Measurements from ENCODE around the gene STIMATE. TPM values are rescaled to one million over a fixed set of nuclear protein-coding genes. Genes with fewer than 3 reads are reported as not detected.

The STIMATE gene
- 14.5 and 14.8 TPM in 2 replicates for total RNA-seq (2014; rRNA removed; shearing (Covaris generic))

GRCh38 chr3:52897130-52898122 lies at the start of gene STIMATE:
STIMATE (minus strand) TSS chr3:52897548; CDS start chr3:52897450, 98 bp downstream.
- Histone ChIP-seq H3K4me3 (peak within 1 kb of the TSS; percentile 94), H3K9me3 (replicated peaks) (no peaks in the 10 kb centered on the region), H3K27ac (no peak within 1 kb of the TSS), H3K27me3 (replicated peaks) (no peaks in the 10 kb centered on the region), H3K4me1 (replicated peaks) (peaks cover 14% of the 10 kb centered on the region), H3K36me3 (peaks cover 7% of the 10 kb centered on the region)
- peak; percentile 48 to 79 for DNase-seq (ENCODE audit: low read depth in 1 of 2, low spot score in 2 of 2)

GRCh38 chr3:52939600-52939999 lies 42.3 kb upstream of the STIMATE start:
- Histone ChIP-seq H3K27ac (no peak overlapping the region), H3K4me3 (no peak overlapping the region), H3K4me1 (replicated peaks) (no peaks in the 10 kb centered on the region), H3K9me3 (replicated peaks) (no peaks in the 10 kb centered on the region), H3K27me3 (replicated peaks) (no peaks in the 10 kb centered on the region), H3K36me3 (no peaks in the 10 kb centered on the region)
- no peak for DNase-seq (ENCODE audit: low read depth in 1 of 2, low spot score in 2 of 2)

- H3K4me3 ChIP-seq = no peak overlapping the region
- H3K4me1 ChIP-seq (replicated peaks) = no peaks in the 10 kb centered on the region
- H3K27me3 ChIP-seq (replicated peaks) = no peaks in the 10 kb centered on the region
- H3K9me3 ChIP-seq (replicated peaks) = no peaks in the 10 kb centered on the region
- H3K27ac ChIP-seq = no peak overlapping the region
- H3K36me3 ChIP-seq = no peaks in the 10 kb centered on the region
- peak in 1 of 2 experiments; percentile 31 for DNase-seq (ENCODE audit: low read depth in 1 of 2, low spot score in 2 of 2)
These were observed 37.5 kb upstream of the STIMATE start for GRCh38 chr3:52934630-52935530.

GRCh38 chr3:52931889-52932288 lies 34.5 kb upstream of the STIMATE start:
- DNase-seq (ENCODE audit: low read depth in 1 of 2, low spot score in 2 of 2) = no peak
- Histone ChIP-seq H3K4me1 (replicated peaks) (no peaks in the 10 kb centered on the region), H3K9me3 (replicated peaks) (no peaks in the 10 kb centered on the region), H3K27ac (no peak overlapping the region), H3K4me3 (no peak overlapping the region), H3K27me3 (replicated peaks) (no peaks in the 10 kb centered on the region), H3K36me3 (no peaks in the 10 kb centered on the region)

- Histone ChIP-seq H3K36me3 (no peaks in the 10 kb centered on the region), H3K9me3 (replicated peaks) (no peaks in the 10 kb centered on the region), H3K4me1 (replicated peaks) (no peaks in the 10 kb centered on the region), H3K27me3 (replicated peaks) (no peaks in the 10 kb centered on the region), H3K27ac (no peak overlapping the region), H3K4me3 (no peak overlapping the region)
- no peak for DNase-seq (ENCODE audit: low read depth in 1 of 2, low spot score in 2 of 2)
These were observed 34.0 kb upstream of the STIMATE start for GRCh38 chr3:52931328-52931727.

GRCh38 chr3:52930748-52931147 lies 33.4 kb upstream of the STIMATE start:
- Histone ChIP-seq H3K36me3 (no peaks in the 10 kb centered on the region), H3K4me3 (no peak overlapping the region), H3K4me1 (replicated peaks) (no peaks in the 10 kb centered on the region), H3K27me3 (replicated peaks) (no peaks in the 10 kb centered on the region), H3K9me3 (replicated peaks) (no peaks in the 10 kb centered on the region), H3K27ac (no peak overlapping the region)
- no peak for DNase-seq (ENCODE audit: low read depth in 1 of 2, low spot score in 2 of 2)

- peaks cover 4% of the 10 kb centered on the region; the same call in 1 of the 2 replicates for H3K36me3 ChIP-seq
- no peak overlapping the region for H3K27ac ChIP-seq
- no peak overlapping the region for H3K4me3 ChIP-seq
These were observed 29.2 kb upstream of the STIMATE start for GRCh38 chr3:52926554-52926953.

GRCh38 chr3:52925405-52926313 lies 28.3 kb upstream of the STIMATE start:
- Histone ChIP-seq H3K4me3 (no peak overlapping the region), H3K27ac (no peak overlapping the region), H3K36me3 (peaks cover 4% of the 10 kb centered on the region; the same call in 1 of the 2 replicates), H3K4me1 (replicated peaks) (no peaks in the 10 kb centered on the region), H3K27me3 (replicated peaks) (no peaks in the 10 kb centered on the region), H3K9me3 (replicated peaks) (no peaks in the 10 kb centered on the region)
- DNase-seq (ENCODE audit: low read depth in 1 of 2, low spot score in 2 of 2) = no peak

More at GRCh38 chr3:52926554-52926953, 29.2 kb upstream of the STIMATE start:
- no peaks in the 10 kb centered on the region for H3K27me3 ChIP-seq (replicated peaks)
- no peaks in the 10 kb centered on the region for H3K4me1 ChIP-seq (replicated peaks)
- H3K9me3 ChIP-seq (replicated peaks) = no peaks in the 10 kb centered on the region
- no peak for DNase-seq (ENCODE audit: low read depth in 1 of 2, low spot score in 2 of 2)

GRCh38 chr3:52923963-52924362 lies 26.6 kb upstream of the STIMATE start:
- H3K27me3 ChIP-seq (replicated peaks) = no peaks in the 10 kb centered on the region
- no peaks in the 10 kb centered on the region for H3K4me1 ChIP-seq (replicated peaks)
- H3K27ac ChIP-seq = no peak overlapping the region
- H3K36me3 ChIP-seq = peaks cover 4% of the 10 kb centered on the region; the same call in 1 of the 2 replicates
- no peak for DNase-seq (ENCODE audit: low read depth in 1 of 2, low spot score in 2 of 2)
- H3K9me3 ChIP-seq (replicated peaks) = no peaks in the 10 kb centered on the region
- H3K4me3 ChIP-seq = no peak overlapping the region

- no peaks in the 10 kb centered on the region for H3K9me3 ChIP-seq (replicated peaks)
These were observed 23.5 kb upstream of the STIMATE start for GRCh38 chr3:52920841-52921240.

GRCh38 chr3:52917044-52917443 lies 19.7 kb upstream of the STIMATE start:
- Histone ChIP-seq H3K4me3 (no peak overlapping the region), H3K9me3 (replicated peaks) (no peaks in the 10 kb centered on the region), H3K27ac (no peak overlapping the region), H3K4me1 (replicated peaks) (no peaks in the 10 kb centered on the region), H3K27me3 (replicated peaks) (no peaks in the 10 kb centered on the region), H3K36me3 (peaks cover 8% of the 10 kb centered on the region)
- no peak for DNase-seq (ENCODE audit: low read depth in 1 of 2, low spot score in 2 of 2)

More at GRCh38 chr3:52920841-52921240, 23.5 kb upstream of the STIMATE start:
- Histone ChIP-seq H3K4me3 (no peak overlapping the region), H3K27ac (no peak overlapping the region), H3K4me1 (replicated peaks) (no peaks in the 10 kb centered on the region), H3K27me3 (replicated peaks) (no peaks in the 10 kb centered on the region), H3K36me3 (peaks cover 4% of the 10 kb centered on the region; the same call in 1 of the 2 replicates)
- DNase-seq (ENCODE audit: low read depth in 1 of 2, low spot score in 2 of 2) = no peak

GRCh38 chr3:52915294-52915693 lies 17.9 kb upstream of the STIMATE start:
- Histone ChIP-seq H3K27me3 (replicated peaks) (no peaks in the 10 kb centered on the region), H3K36me3 (peaks cover 4% of the 10 kb centered on the region; the same call in 1 of the 2 replicates), H3K27ac (no peak overlapping the region), H3K9me3 (replicated peaks) (no peaks in the 10 kb centered on the region), H3K4me1 (replicated peaks) (no peaks in the 10 kb centered on the region), H3K4me3 (no peak overlapping the region)
- DNase-seq (ENCODE audit: low read depth in 1 of 2, low spot score in 2 of 2) = no peak

All from SJSA1 (cell line).